Natural killer cell treated with Interleukin-12 subunit alpha and Interleukin-12 subunit beta and Interleukin-15 and Interleukin-18, amount 100 ng/mL, for 72 hours (primary cell): ENCODE measurements around the gene PCSK5. TPM values are rescaled to one million over a fixed set of nuclear protein-coding genes. Genes with fewer than 3 reads are reported as not detected.

Source experiments
- ATAC-seq, 2 donors: fragments of 150-1000 bp; cut with Tn5 transposase in 1 of 2; sonication (Bioruptor Pico), chemical (Tn5 transposase) in 1 of 2; 2 replicates each; pipeline ENCODE4 v1.10.0; 2021
- DNase-seq: peaks from one replicate; pipeline ENCODE4 v3.0.0; 2022; ENCODE audit warnings: low spot score
- H3K27ac Mint-ChIP-seq, 2 donors: 1 replicate in 1 of 2; 2 replicates in 1 of 2; pipeline ENCODE4 v1.8.0; 2022; ENCODE audit warnings: mixed read lengths in 2 of 2, mild to moderate bottlenecking in 1 of 2, moderate library complexity in 1 of 2
- H3K27me3 Mint-ChIP-seq, 2 donors: 1 replicate in 1 of 2; 2 replicates in 1 of 2; pipeline ENCODE4 v1.8.0; 2022; ENCODE audit warnings: mixed read lengths in 2 of 2
- H3K36me3 Mint-ChIP-seq: one replicate; pipeline ENCODE4 v1.8.0; 2022; ENCODE audit warnings: mixed read lengths
- H3K4me1 Mint-ChIP-seq, 2 donors: 1 replicate in 1 of 2; 2 replicates in 1 of 2; pipeline ENCODE4 v1.8.0; 2022; ENCODE audit warnings: low read depth in 2 of 2, mixed read lengths in 2 of 2, mild to moderate bottlenecking in 1 of 2
- H3K4me3 Mint-ChIP-seq: one replicate; pipeline ENCODE4 v1.8.0; 2022; ENCODE audit warnings: mixed read lengths
- H3K9me3 Mint-ChIP-seq: 2 replicates; pipeline ENCODE4 v1.8.0; 2022; ENCODE audit warnings: mixed read lengths
- total RNA-seq, 2 donors: library from RNA; stranded (reverse); gene quantifications; one replicate each; pipeline ENCODE4 v1.2.3, GENCODE V29; 2022

Gene PCSK5
- total RNA-seq, 2 donors from 2014 or later = 1.7 to 9.9 TPM

GRCh38 chr9:76025286-76025685, 134.8 kb downstream of the PCSK5 start:
- Mint-ChIP-seq H3K4me3 (no peak overlapping the region), H3K36me3 (peaks cover 4% of the 10 kb centered on the region), H3K27ac (no peak overlapping the region), H3K27me3 (no peaks in the 10 kb centered on the region), H3K4me1 (peaks cover 19 to 26% of the 10 kb centered on the region in 2 donors), H3K9me3 (no peaks in the 10 kb centered on the region)
- DNase-seq (no peak), ATAC-seq (no peak)

DNA sequence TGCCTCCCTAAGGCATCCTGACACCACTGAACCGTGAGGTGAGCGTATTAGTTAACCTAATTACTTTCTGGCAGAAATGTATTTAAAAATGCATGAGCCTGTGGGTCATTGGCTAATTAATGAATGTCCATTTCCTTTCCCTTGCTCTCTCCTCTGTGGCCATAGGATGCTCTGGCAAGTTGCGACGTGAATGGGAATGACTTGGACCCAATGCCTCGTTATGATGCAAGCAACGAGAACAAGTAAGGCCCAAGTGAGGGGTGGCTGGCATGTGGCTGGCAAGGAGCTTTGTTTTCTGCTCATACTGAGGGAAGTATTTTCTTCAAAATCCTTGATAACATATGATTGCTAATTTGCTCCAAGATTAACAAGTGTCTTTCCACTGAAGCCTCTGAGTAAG, 136.3 kb downstream of the PCSK5 start:
- H3K27ac Mint-ChIP-seq = no peak overlapping the region
- DNase-seq (no peak), ATAC-seq (no peak)
- H3K4me1 Mint-ChIP-seq = peaks cover 19 to 21% of the 10 kb centered on the region in 2 donors
- H3K27me3 Mint-ChIP-seq = no peaks in the 10 kb centered on the region
- peaks cover 4% of the 10 kb centered on the region for H3K36me3 Mint-ChIP-seq
- no peak overlapping the region for H3K4me3 Mint-ChIP-seq
- no peaks in the 10 kb centered on the region for H3K9me3 Mint-ChIP-seq

- Mint-ChIP-seq H3K27me3 (no peaks in the 10 kb centered on the region), H3K27ac (no peak overlapping the region), H3K36me3 (peaks cover 4% of the 10 kb centered on the region), H3K4me1 (peaks cover 19 to 21% of the 10 kb centered on the region in 2 donors), H3K9me3 (no peaks in the 10 kb centered on the region), H3K4me3 (peak overlapping the region; percentile 22)
- ATAC-seq (no peak), DNase-seq (no peak)
Measured at GRCh38 chr9:76027416-76027815, 136.9 kb downstream of the PCSK5 start.

DNA sequence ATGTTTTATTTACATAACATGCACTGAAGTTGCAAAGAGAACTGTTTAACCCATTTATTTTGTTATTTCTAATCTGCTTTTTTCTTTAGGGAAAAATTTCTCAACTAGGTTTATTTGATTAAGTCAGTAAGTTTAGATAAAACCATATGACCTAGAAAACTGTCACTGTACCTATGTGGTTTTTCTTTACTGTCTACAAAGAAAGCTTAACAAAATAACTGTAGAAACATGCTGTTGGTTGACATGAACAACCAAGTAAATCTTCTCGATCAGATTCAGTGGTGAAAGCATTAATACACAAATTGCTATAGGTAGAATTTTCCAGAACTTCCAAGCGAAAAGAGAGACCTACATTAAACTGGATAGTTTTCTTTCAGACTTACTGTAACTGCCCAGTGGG, 137.4 kb downstream of the PCSK5 start:
- H3K27me3 Mint-ChIP-seq = no peaks in the 10 kb centered on the region
- H3K27ac Mint-ChIP-seq = peak overlapping the region in 1 of 2 donors; percentile 30
- no peaks in the 10 kb centered on the region for H3K9me3 Mint-ChIP-seq
- no peak overlapping the region for H3K4me3 Mint-ChIP-seq
- ATAC-seq (no peak), DNase-seq (no peak)
- peaks cover 4% of the 10 kb centered on the region for H3K36me3 Mint-ChIP-seq
- peaks cover 19 to 21% of the 10 kb centered on the region in 2 donors for H3K4me1 Mint-ChIP-seq

DNA sequence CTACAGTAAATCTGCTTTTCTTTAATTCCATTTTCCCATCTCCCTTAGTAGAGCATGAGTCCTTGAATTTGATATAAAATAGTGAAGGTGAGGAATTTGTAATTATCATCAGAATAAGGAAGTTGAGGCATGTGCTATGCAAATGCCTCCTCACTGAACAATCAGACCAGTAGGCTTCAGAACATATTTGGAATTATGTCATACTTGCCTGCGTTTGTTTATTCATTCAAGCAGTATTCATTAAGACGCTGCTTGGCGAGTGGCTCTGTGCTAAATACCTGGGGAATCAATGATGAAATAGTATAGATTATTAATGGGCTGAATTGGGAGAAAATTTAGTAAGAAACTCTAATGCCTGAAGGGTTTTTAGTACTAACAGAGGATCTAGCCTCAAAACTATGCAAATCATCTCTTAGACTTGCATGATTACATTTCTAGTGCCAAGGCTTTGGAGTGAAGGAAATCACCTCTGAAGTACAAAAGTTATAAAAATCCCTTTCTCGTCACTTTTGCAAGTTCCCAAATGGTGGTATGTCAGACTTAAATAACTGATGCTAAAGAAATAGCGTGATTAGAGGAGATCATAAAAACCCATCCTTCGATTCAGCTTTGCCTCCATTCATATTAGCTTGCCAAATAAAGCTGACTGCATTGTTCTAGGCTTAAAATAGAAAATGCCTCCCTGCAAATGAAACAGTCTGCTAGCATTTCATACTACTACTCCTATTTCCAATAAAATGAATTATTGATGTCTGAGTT, 141.7 kb downstream of the PCSK5 start:
- H3K4me1 Mint-ChIP-seq = peaks cover 8 to 10% of the 10 kb centered on the region in 2 donors
- H3K4me3 Mint-ChIP-seq = no peak overlapping the region
- DNase-seq (no peak), ATAC-seq (no peak)
- H3K27ac Mint-ChIP-seq = no peak overlapping the region
- peaks cover 4% of the 10 kb centered on the region for H3K36me3 Mint-ChIP-seq
- no peaks in the 10 kb centered on the region for H3K9me3 Mint-ChIP-seq
- peaks cover 0 to 3% of the 10 kb centered on the region in 2 donors for H3K27me3 Mint-ChIP-seq

DNA sequence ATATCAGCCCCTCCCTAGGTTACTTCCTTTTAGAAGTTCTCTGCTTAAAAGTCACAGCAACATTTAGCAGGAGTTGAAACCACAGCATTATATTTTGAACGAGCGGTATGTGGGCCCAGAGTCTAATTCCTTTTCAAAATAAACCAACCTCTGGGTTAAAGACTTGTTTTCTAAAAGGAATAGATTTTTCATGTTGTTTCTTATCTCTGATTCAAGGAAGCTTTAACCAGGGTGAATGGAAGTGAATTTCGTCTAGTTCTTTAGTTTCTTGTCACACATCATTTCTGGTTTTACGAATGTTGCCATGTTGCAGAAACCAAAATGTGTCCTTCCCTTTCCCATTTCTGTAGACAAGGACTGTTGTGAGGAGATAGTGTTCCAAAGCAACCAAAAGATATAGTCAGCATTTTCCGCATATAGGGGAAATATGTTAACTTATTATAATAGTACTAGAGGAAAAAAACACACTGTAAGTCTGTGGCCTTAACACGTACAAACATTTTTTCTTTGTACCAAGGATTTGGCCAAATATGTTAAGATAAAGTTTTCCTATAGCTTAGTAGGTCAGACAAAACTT, 142.4 kb downstream of the PCSK5 start:
- DNase-seq (no peak), ATAC-seq (no peak)
- peaks cover 4 to 5% of the 10 kb centered on the region in 2 donors for H3K4me1 Mint-ChIP-seq
- H3K27ac Mint-ChIP-seq = no peak overlapping the region
- peaks cover 0 to 3% of the 10 kb centered on the region in 2 donors for H3K27me3 Mint-ChIP-seq
- H3K9me3 Mint-ChIP-seq = no peaks in the 10 kb centered on the region
- peaks cover 4% of the 10 kb centered on the region for H3K36me3 Mint-ChIP-seq
- no peak overlapping the region for H3K4me3 Mint-ChIP-seq

GRCh38 chr9:76034049-76034448, 143.6 kb downstream of the PCSK5 start:
- Mint-ChIP-seq H3K36me3 (no peaks in the 10 kb centered on the region), H3K27ac (no peak overlapping the region), H3K27me3 (peaks cover 0 to 6% of the 10 kb centered on the region in 2 donors), H3K9me3 (no peaks in the 10 kb centered on the region), H3K4me3 (no peak overlapping the region), H3K4me1 (no peaks in the 10 kb centered on the region)
- no peak for DNase-seq
- ATAC-seq = no peak

DNA sequence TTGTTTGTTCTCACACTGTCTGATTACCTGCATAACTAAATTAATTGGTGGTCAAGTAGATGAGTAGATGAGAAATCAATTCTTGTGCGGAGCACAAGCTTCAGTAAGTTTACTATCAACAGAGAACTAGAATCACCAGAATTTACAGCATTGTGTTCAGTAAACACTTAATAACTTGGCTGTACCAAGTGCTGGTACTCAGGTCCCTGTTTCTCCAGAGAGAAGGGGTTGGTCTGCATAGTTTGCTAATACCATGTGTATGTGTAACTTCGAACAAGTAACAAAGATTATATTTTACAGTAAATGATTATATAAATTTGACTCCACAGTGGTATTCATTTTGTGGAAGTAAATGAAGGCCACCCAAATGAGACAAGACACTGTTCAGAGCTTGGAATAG, 146.3 kb downstream of the PCSK5 start:
- Mint-ChIP-seq H3K4me3 (no peak overlapping the region), H3K27me3 (peaks cover 0 to 9% of the 10 kb centered on the region in 2 donors), H3K4me1 (no peaks in the 10 kb centered on the region), H3K36me3 (no peaks in the 10 kb centered on the region), H3K27ac (no peak overlapping the region), H3K9me3 (no peaks in the 10 kb centered on the region)
- ATAC-seq (no peak), DNase-seq (no peak)

DNA sequence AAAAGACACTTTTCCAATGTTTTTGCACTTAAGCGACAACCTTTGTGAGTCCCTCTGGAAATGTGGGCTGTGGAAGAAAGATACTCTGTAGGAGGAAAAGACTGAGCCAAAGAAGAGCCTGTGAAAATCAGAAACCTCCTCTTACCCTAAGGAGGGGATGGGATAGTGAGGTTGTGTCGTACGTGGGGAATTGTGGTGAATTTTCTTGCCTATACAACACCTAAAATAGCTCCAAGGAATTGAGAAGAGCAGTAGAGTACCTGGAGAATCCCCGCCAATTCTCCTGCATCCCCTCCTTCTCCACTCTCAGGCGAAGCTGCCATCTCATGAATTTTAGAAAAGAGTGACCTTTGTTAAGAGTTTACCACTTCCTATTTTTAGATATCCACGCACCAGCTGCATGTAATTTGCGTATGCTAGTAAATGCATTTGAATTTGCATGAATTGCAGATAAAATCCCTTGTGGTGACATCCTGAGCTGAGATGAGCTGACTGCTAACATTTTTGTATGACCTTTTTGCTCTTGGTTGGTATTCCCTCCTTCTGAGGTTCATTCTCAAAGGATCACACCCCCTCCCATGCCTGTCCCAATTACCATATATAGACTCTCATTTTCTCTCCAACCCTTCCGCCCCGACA, 147.2 kb downstream of the PCSK5 start:
- H3K27ac Mint-ChIP-seq = no peak overlapping the region
- H3K27me3 Mint-ChIP-seq = peaks cover 0 to 9% of the 10 kb centered on the region in 2 donors
- no peaks in the 10 kb centered on the region for H3K4me1 Mint-ChIP-seq
- H3K36me3 Mint-ChIP-seq = no peaks in the 10 kb centered on the region
- H3K9me3 Mint-ChIP-seq = no peaks in the 10 kb centered on the region
- ATAC-seq = no peak
- H3K4me3 Mint-ChIP-seq = no peak overlapping the region
- no peak for DNase-seq

- no peak overlapping the region for H3K4me3 Mint-ChIP-seq
- DNase-seq (no peak), ATAC-seq (no peak)
- H3K4me1 Mint-ChIP-seq = no peaks in the 10 kb centered on the region
- no peaks in the 10 kb centered on the region for H3K36me3 Mint-ChIP-seq
- no peak overlapping the region for H3K27ac Mint-ChIP-seq
- no peaks in the 10 kb centered on the region for H3K9me3 Mint-ChIP-seq
- H3K27me3 Mint-ChIP-seq = peaks cover 0 to 9% of the 10 kb centered on the region in 2 donors
Measured at GRCh38 chr9:76038431-76038830, 148.0 kb downstream of the PCSK5 start.

DNA sequence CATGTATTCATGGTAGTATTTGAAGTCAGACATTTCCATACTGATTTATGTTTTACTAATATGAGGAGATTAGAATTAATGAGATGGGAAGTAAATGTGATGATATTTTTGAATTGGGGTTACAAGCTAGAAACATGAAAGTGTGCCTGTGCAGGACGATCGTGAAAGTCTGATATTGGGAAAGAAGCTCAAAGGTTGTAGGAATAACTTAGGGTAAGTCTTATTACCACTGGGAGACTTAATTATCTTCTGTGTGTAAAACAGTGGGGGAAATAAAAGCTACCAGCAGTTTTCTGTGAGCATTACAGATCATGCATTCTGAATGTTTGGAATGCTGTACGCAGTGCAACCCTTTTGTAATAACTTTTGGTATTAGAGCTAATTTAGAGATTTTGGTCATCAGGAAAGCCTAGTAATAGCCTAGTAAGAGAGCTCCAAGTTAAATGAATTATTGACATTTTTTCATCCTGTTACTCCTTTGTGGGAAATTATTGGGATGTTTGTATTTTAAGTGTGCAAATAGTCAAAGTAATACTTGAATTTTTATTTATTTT, 153.9 kb downstream of the PCSK5 start:
- DNase-seq = no peak
- H3K36me3 Mint-ChIP-seq = no peaks in the 10 kb centered on the region
- H3K4me3 Mint-ChIP-seq = no peak overlapping the region
- H3K27ac Mint-ChIP-seq = no peak overlapping the region
- H3K27me3 Mint-ChIP-seq = peaks cover 0 to 3% of the 10 kb centered on the region in 2 donors
- ATAC-seq = no peak
- H3K9me3 Mint-ChIP-seq = no peaks in the 10 kb centered on the region
- H3K4me1 Mint-ChIP-seq = no peaks in the 10 kb centered on the region

- no peaks in the 10 kb centered on the region for H3K36me3 Mint-ChIP-seq
- DNase-seq (no peak), ATAC-seq (no peak)
- H3K9me3 Mint-ChIP-seq = no peaks in the 10 kb centered on the region
- no peak overlapping the region for H3K4me3 Mint-ChIP-seq
- peaks cover 0 to 3% of the 10 kb centered on the region in 2 donors for H3K27me3 Mint-ChIP-seq
- no peak overlapping the region for H3K27ac Mint-ChIP-seq
- no peaks in the 10 kb centered on the region for H3K4me1 Mint-ChIP-seq
Measured at GRCh38 chr9:76045221-76045620, 154.7 kb downstream of the PCSK5 start.

DNA sequence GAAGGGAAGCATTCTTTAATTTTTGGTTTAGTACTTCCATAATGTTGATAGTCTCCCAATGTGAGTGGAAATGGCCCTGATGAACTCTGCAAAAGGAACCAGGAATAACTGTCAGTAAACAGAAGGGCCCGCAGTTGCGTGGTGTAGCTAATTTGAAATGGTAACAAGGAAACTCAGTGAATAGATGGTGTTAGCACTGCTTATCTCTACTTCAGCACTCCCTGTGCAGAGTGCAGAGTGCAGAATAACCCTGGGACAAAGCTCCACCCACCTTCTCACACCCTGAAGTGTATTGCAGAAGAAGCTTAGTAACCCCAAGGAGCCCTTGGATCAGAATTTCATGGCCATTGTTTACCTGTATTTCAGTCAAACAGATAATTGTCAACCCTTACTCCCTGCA, 158.9 kb downstream of the PCSK5 start:
- ATAC-seq = no peak
- Mint-ChIP-seq H3K4me3 (no peak overlapping the region), H3K27ac (no peak overlapping the region), H3K27me3 (no peaks in the 10 kb centered on the region), H3K4me1 (no peaks in the 10 kb centered on the region), H3K36me3 (no peaks in the 10 kb centered on the region), H3K9me3 (peaks cover 4% of the 10 kb centered on the region)
- no peak for DNase-seq

GRCh38 chr9:76067696-76068095, 177.2 kb downstream of the PCSK5 start:
- Mint-ChIP-seq H3K4me3 (no peak overlapping the region), H3K9me3 (no peaks in the 10 kb centered on the region), H3K4me1 (peaks cover 0 to 2% of the 10 kb centered on the region in 2 donors), H3K27ac (peak overlapping the region in 1 of 2 donors; percentile 56), H3K36me3 (no peaks in the 10 kb centered on the region), H3K27me3 (peaks cover 0 to 2% of the 10 kb centered on the region in 2 donors)
- ATAC-seq (no peak), DNase-seq (no peak)
